ENCODE measurements around the gene ALG3. TPM values are rescaled to one million over a fixed set of nuclear protein-coding genes. Genes with fewer than 3 reads are reported as not detected.

ALG3 gene
- total RNA-seq, 4 donors from 2014 or later: 49.2 to 87.3 (median 66.8) TPM

GRCh38 chr3:184203526-184203925 is 45.2 kb downstream of the ALG3 start:
- Histone ChIP-seq H3K27ac (no peak overlapping the region), H3K9me3 (no peaks in the 10 kb centered on the region), H3K27me3 (no peaks in the 10 kb centered on the region), H3K4me3 (replicated peaks in 1 of 3) (no peak overlapping the region), H3K4me1 (no peaks in the 10 kb centered on the region), H3K36me3 (no peaks in the 10 kb centered on the region)
- intact Hi-C loops (cut with DNase I): no loop called here
- DNase-seq: no peak
- 69 to 78% methylated on average over 8 of the region's 8 CpGs for WGBS, 2 donors
- TF ChIP-seq POLR2A (IDR thresholded peaks at IDR 0.05) (no peak), CTCF (IDR thresholded peaks at IDR 0.05) (no peak)

DNA sequence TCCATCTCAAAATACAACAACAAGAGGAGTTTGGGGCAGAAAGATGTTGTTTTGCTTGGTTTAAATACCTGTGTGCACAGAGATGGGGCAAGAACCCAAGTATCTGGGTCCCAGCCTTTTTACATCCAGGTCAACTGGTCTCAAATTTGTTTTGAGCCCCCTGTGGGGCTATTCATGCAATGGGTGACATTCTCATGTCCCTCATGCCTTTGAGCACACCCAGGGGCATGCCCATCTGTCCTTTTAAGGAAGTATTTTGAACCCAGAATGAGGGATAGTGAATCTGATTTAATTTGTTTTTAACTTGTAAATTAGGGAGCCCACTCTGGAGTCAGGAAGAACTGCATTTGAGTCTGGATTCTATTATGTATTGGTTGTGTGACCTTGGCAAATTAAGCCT is 47.9 kb downstream of the ALG3 start:
- H3K9me3 ChIP-seq: no peaks in the 10 kb centered on the region
- no peaks in the 10 kb centered on the region for H3K36me3 ChIP-seq
- H3K27ac ChIP-seq: no peak overlapping the region
- no peak overlapping the region for H3K4me3 ChIP-seq (replicated peaks in 1 of 3)
- DNase-seq: no peak
- intact Hi-C loops (cut with DNase I): no loop called here
- TF ChIP-seq CTCF (IDR thresholded peaks at IDR 0.05): no peak
- TF ChIP-seq POLR2A (IDR thresholded peaks at IDR 0.05): no peak
- no peaks in the 10 kb centered on the region for H3K27me3 ChIP-seq
- no peaks in the 10 kb centered on the region for H3K4me1 ChIP-seq

DNA sequence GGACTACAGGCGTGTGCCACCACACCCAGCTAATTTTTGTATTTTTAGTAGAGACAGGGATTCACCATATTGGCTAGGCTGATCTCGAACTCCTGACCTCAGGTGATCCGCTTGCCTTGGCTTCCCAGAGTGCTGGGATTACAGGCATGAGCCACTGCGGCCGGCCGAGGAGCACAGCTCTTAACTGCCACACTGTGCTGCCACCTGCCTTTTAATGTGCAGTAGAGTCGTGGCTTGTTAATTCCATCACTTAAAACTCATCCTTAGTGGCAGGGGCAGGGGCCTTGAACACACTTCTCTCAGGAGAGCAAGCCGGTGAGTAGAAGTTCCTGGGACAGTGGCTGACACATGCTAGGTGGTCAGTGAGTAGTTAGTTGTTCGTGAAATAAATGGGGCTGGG is 50.3 kb downstream of the ALG3 start:
- no peak for DNase-seq
- WGBS, 2 donors: 86 to 90% methylated on average over 3 to 9 of the region's 9 CpGs
- H3K9me3 ChIP-seq: no peaks in the 10 kb centered on the region

GRCh38 chr3:184196536-184196935 is 52.2 kb downstream of the ALG3 start:
- Histone ChIP-seq H3K4me3 (replicated peaks in 1 of 3) (no peak overlapping the region), H3K27me3 (no peaks in the 10 kb centered on the region), H3K36me3 (peaks cover 32 to 34% of the 10 kb centered on the region in 2 donors), H3K4me1 (no peaks in the 10 kb centered on the region), H3K27ac (no peak overlapping the region), H3K9me3 (no peaks in the 10 kb centered on the region)
- DNase-seq: no peak
- 91 to 92% methylated on average over 5 of the region's 6 CpGs for WGBS, 2 donors
- intact Hi-C loops (cut with DNase I): no loop called here
- no peak for TF ChIP-seq POLR2A (IDR thresholded peaks at IDR 0.05)
- TF ChIP-seq CTCF (IDR thresholded peaks at IDR 0.05): no peak

More for the DNA sequence above, 50.3 kb downstream of the ALG3 start:
- TF ChIP-seq POLR2A (IDR thresholded peaks at IDR 0.05) (no peak), CTCF (IDR thresholded peaks at IDR 0.05) (no peak)
- Histone ChIP-seq H3K27ac (no peak overlapping the region), H3K4me1 (no peaks in the 10 kb centered on the region), H3K27me3 (no peaks in the 10 kb centered on the region), H3K4me3 (replicated peaks in 1 of 3) (no peak overlapping the region), H3K36me3 (peaks cover 12 to 14% of the 10 kb centered on the region in 2 donors)
- intact Hi-C loops (cut with DNase I): no loop called here

GRCh38 chr3:184193991-184194539 is 54.7 kb downstream of the ALG3 start:
- H3K4me3 ChIP-seq (replicated peaks in 1 of 3): no peak overlapping the region
- intact Hi-C loops (cut with DNase I): no loop called here
- no peak for DNase-seq
- peaks cover 50% of the 10 kb centered on the region in 2 donors for H3K36me3 ChIP-seq
- no peaks in the 10 kb centered on the region for H3K27me3 ChIP-seq
- H3K9me3 ChIP-seq: no peaks in the 10 kb centered on the region
- WGBS, 2 donors: 90 to 94% methylated on average over 8 to 9 of the region's 9 CpGs
- H3K27ac ChIP-seq: no peak overlapping the region
- no peaks in the 10 kb centered on the region for H3K4me1 ChIP-seq
- TF ChIP-seq POLR2A (IDR thresholded peaks at IDR 0.05) (no peak), CTCF (IDR thresholded peaks at IDR 0.05) (no peak)

Data from thyroid gland (tissue), 4 donors.